NOMO-1 treated with DMSO at 0.1 percent for 48 hours (cell line): ENCODE data around the gene BCAS4.
"Not testable (repeated sequence)": the region's sequence is repeated elsewhere in the genome, so short reads cannot be mapped to it uniquely, and the experiment has no call there.

Experiments
- DNase-seq: peaks from one replicate; lab custom pipeline; 2025; ENCODE audit not compliant: unreplicated experiment; lab: John Stamatoyannopoulos, UW

Gene BCAS4

GRCh38 chr20:50798650-50799049 is 3.8 kb downstream of the BCAS4 start:
- no peak for DNase-seq

- DNase-seq, result no peak
These were observed 4.5 kb downstream of the BCAS4 start for GRCh38 chr20:50799176-50799889.

GRCh38 chr20:50799890-50800550 is 5.2 kb downstream of the BCAS4 start:
- no peak for DNase-seq

- not testable (repeated sequence) for DNase-seq
These were observed 6.3 kb downstream of the BCAS4 start for GRCh38 chr20:50800986-50801746.

DNA sequence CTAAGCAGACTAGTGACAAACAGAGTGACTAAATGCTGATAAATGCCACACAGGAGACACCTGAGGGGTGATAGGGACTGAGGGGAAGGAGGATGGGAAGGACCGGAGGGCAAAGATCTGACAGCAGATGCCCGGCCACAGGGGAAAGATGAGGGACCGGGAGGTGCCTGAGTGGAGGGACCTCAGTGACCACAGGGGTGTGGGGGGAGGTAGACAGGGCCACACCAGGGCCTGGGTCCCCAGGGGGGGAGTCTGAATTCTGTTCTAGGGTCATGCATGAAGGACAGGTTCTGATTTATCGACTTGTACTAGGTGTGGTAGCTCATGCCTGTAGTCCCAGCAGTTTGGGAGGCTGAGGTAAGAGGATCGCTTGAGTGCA is 6.9 kb downstream of the BCAS4 start:
- no peak for DNase-seq

DNA sequence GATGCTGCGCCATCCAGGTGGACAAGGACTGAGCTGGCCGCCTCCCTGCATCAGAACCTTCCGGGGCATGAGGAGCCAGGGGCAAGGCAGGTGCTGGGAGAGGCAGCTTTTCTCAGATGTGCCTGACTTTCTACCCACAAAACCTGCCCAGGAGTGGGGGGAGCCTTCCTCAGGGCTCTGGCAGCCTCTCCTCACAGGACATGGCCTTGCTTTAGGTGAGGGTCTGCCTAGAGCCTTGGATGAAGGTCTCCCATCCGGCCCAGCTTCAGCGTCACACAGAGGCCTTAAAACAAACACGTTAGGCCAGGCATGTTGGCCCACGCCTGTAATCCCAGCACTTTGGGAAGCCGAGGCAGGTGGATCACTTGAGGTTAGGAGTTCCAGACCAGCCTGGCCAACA is 7.4 kb downstream of the BCAS4 start:
- no peak for DNase-seq

GRCh38 chr20:50804437-50805348 is 9.8 kb downstream of the BCAS4 start:
- DNase-seq, result peak; percentile 20

DNA sequence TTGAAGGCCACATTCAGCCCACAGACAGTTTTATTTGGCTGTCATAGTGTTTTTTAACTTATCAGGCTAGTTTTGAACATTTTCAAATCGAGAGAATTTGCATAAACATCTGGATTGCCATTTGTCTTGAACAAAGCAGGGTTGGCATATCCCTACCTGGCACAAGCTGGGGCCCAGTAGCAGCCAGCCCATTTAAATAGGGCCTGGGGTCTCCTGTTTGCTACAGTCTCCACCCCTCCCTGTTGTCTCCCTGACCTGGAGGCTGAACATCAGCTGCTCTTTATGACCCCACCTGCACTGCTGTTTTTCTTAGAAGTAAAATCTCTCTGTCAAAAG is 10.5 kb downstream of the BCAS4 start:
- DNase-seq, result no peak

GRCh38 chr20:50806126-50806768 is 11.4 kb downstream of the BCAS4 start:
- no peak for DNase-seq

- no peak for DNase-seq
These were observed 15.2 kb downstream of the BCAS4 start for GRCh38 chr20:50810063-50810462.

GRCh38 chr20:50810842-50811241 is 16.0 kb downstream of the BCAS4 start:
- no peak for DNase-seq

- no peak for DNase-seq
These were observed 18.3 kb downstream of the BCAS4 start for GRCh38 chr20:50813101-50813643.

DNA sequence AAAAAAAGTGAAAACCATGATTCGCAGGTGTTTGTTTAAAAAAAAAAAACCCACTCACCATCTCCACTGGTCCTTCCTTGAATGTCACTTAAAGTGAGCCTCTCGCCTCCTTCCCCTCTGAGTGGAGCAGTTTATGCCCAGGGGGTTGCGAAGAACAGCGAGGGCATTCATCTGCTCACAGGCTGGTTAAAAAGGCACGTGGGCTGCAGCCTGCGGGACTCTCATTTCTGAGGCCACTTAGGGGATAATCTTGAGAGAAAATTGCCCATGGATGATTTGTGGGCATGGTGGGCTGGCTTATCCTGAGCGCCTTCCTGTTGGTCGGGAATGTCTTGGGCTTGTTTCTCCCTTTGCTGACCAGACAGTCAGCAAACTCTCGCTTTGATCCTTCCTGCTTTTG is 18.9 kb downstream of the BCAS4 start:
- DNase-seq, result no peak

GRCh38 chr20:50814438-50815161 is 19.7 kb downstream of the BCAS4 start:
- no peak for DNase-seq

GRCh38 chr20:50815162-50815989 is 20.5 kb downstream of the BCAS4 start:
- no peak for DNase-seq

GRCh38 chr20:50817776-50818172 is 22.9 kb downstream of the BCAS4 start:
- no peak for DNase-seq

GRCh38 chr20:50819349-50819748 is 24.5 kb downstream of the BCAS4 start:
- no peak for DNase-seq

DNA sequence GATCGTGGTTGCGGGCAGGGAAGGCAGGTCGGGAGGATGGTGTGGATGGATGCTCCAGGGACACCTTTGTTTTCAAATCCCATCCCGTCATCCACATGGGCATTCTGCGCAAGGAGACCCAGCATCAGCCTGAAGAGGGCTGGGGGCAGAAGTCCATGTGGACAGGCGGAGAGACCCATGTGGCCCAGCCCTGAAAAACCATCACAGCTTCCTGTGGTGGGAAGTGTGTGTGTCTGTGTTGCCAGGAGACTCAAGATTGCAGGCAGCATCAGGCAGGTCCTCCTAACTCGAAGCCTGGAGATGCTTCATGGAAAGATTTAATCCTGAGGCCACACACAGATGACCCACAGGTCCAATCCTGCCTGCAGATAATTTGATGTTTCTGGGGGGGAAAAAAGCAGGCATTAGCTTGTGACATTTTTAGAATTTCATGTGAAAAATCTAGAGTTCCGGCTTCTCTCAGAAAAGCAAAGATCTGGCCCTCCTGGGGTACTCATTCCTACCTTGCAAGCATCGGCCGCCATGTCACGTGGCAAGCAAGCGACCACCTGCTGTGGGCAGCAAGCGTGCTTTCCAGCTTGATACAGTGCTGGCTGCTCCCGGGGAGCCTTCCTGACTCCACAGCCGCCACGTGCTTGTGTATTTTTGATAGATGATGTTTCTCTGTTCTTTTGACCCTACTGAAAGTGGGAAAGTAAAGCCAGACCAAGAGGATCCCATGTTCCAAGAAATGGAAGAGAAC is 25.8 kb downstream of the BCAS4 start:
- DNase-seq, result no peak
